Activated CD4-positive, alpha-beta T cell treated with anti-CD3 and anti-CD28 coated beads, Interleukin-2, amount 10 ng/mL, durations not matched to agents 7 days and 5 days (primary cell): ENCODE results near the gene HTR3B. TPM values are rescaled to one million over a fixed set of nuclear protein-coding genes. Genes with fewer than 3 reads are reported as not detected.

Experiments used
- CTCF ChIA-PET: fragments of 350-600 bp; sonication (Branson Sonifier 250); formaldehyde crosslinking; loops from one replicate; lab custom pipeline; 2021; ENCODE audit warnings: antibody characterized with exemption; lab: Charles Lee
- POLR2A ChIA-PET: fragments of 350-600 bp; sonication (Branson Sonifier 250); formaldehyde crosslinking; loops from one replicate; lab custom pipeline; 2021; ENCODE audit warnings: antibody characterized with exemption; lab: Charles Lee
- DNase-seq: peaks from one replicate; pipeline ENCODE4 v3.0.0-alpha.2; 2020
- H3K27ac Mint-ChIP-seq: one replicate; pipeline ENCODE4 v1.8.0; 2021; ENCODE audit warnings: mild to moderate bottlenecking, moderate library complexity, mixed read lengths
- H3K27me3 Mint-ChIP-seq: one replicate; pipeline ENCODE4 v1.8.0; 2021; ENCODE audit warnings: mixed read lengths
- H3K36me3 Mint-ChIP-seq: one replicate; pipeline ENCODE4 v1.8.0; 2021; ENCODE audit warnings: low read depth, mixed read lengths
- H3K4me1 Mint-ChIP-seq: one replicate; pipeline ENCODE4 v1.8.0; 2021; ENCODE audit warnings: mixed read lengths
- H3K4me3 Mint-ChIP-seq: one replicate; pipeline ENCODE4 v1.8.0; 2021; ENCODE audit warnings: mild to moderate bottlenecking, moderate library complexity, mixed read lengths
- H3K9me3 Mint-ChIP-seq: one replicate; pipeline ENCODE4 v1.8.0; 2021; ENCODE audit warnings: mixed read lengths
- total RNA-seq, 2 experiments: library from RNA; stranded (reverse); gene quantifications; one replicate each; pipeline ENCODE4 v1.2.3, GENCODE V29; 2021

Gene HTR3B
- total RNA-seq, 2 experiments from 2014 or later, result not detected

- Mint-ChIP-seq H3K4me1 (no peaks in the 10 kb centered on the region), H3K27ac (no peak overlapping the region), H3K36me3 (no peaks in the 10 kb centered on the region), H3K27me3 (peaks cover 7% of the 10 kb centered on the region), H3K4me3 (no peak overlapping the region), H3K9me3 (no peaks in the 10 kb centered on the region)
- ChIA-PET CTCF (no interaction called here), POLR2A (no interaction called here)
- no peak for DNase-seq
Observed at GRCh38 chr11:113956986-113957385, 52.4 kb downstream of the HTR3B start.

DNA sequence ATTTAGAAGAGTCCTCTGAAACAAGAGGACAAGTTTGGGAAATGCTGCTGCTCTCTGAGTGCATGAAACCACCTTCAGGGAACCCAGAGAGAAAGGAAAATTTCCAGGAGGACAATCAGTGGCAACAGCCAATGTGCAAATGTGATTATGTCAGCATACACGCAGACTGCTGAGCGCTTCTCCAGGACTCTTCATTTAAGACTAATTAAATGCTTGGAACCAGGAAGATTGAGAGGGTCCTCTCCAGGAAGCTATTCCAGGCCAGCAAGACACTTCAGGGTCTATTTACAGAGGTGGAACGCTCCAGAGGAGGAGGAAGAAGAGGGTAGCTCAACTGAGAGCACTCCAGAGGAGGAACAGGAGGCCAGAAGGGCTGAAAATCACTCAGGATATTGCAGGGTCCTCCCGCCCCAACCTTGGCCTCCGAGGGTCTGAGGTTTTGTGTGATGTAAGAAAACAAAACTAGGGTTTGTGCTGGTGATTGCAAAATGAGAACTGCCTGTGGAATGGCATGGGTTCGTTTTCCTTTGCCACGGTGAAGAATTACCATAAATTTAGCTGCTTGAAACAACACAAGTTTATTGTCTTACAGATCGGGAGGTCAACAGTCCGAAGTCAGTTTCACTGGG lies 56.2 kb downstream of the HTR3B start:
- no peaks in the 10 kb centered on the region for H3K9me3 Mint-ChIP-seq
- no peak overlapping the region for H3K4me3 Mint-ChIP-seq
- H3K27me3 Mint-ChIP-seq, result no peaks in the 10 kb centered on the region
- no peaks in the 10 kb centered on the region for H3K4me1 Mint-ChIP-seq
- no peak for DNase-seq
- H3K27ac Mint-ChIP-seq, result no peak overlapping the region
- ChIA-PET CTCF (no interaction called here), POLR2A (no interaction called here)
- H3K36me3 Mint-ChIP-seq, result no peaks in the 10 kb centered on the region

DNA sequence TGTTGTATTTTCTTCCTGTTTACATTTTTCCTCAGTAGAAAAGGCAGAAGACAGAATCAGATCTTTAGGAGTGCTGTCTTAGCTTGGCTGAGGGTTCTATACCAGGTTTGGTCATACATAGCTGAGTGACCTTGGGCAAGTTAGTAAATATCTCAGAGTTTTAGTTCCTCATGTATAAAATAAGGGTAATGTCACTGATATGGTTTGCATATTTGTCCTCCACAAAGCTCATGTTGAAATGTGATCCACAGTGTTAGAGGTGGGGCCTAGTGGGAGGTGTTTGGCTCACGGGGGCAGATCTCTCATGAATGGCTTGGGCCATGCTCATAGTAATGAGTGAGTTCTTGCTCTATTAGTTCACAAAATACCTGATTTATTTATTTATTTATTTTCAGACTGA lies 62.8 kb downstream of the HTR3B start:
- ChIA-PET POLR2A (no interaction called here), CTCF (no interaction called here)
- Mint-ChIP-seq H3K27me3 (peaks cover 2% of the 10 kb centered on the region), H3K27ac (no peak overlapping the region), H3K9me3 (no peaks in the 10 kb centered on the region), H3K4me1 (no peaks in the 10 kb centered on the region), H3K4me3 (no peak overlapping the region), H3K36me3 (no peaks in the 10 kb centered on the region)
- DNase-seq, result no peak

DNA sequence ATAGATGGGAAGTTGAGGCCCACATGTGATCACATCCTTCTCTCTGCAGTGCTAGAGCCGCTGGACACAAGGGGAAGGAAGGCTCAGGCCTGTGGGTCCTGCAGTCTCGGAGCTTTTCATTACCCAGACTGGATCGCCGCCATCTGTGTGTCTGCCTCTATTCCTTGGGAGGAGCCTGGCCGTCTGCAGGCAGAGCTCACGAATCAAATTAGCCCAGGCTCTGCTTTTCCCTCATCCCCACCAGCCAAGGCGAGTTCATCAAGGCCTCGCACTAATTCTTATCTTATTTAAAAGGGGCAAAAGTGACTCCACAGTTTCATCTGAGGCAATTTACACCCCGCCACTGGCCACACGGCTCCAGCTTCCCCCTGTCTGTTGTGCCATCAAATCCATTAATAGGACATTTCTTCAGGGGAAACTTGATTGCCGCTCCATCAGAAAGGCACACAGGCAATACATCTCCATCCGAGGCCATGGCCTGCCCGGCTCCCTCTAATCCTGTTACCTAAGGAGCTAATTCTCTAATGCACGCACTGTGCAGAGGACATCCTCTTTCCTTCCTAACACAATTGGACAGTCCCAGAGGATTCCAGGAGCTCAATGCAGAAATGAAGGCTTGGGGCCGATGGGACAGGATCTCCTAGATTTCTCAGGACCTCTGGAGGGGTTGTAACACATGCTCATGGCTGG lies 67.1 kb downstream of the HTR3B start:
- POLR2A ChIA-PET, result no interaction called here
- no peaks in the 10 kb centered on the region for H3K9me3 Mint-ChIP-seq

DNA sequence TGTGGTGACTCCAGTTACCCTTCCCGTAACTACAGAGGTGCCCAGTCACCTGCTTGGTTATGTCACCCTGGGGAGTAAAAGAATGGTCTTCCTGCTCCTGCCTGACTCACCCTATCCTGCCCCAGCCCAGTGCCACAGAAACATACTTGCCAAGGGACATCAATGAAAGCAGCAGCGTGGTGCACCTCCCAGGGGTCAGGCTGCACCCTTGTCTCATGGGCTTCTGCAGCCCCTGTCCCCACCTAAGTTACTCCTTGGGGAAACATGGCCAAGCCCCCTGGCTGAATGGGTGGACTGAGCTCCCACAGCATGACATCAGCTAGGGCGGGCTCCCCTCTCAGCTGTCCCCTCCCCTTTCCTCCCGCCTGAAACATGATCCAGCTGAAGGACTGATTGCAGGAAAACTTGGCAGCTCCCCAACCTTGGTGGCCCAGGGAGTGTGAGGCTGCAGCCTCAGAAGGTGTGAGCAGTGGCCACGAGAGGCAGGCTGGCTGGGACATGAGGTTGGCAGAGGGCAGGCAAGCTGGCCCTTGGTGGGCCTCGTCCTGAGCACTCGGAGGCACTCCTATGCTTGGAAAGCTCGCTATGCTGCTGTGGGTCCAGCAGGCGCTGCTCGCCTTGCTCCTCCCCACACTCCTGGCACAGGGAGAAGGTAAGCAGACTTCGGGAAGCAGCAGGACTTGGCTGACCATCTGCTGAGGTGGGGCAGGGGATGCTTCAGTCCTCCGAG lies 70.3 kb downstream of the HTR3B start, which contains the start of gene HTR3A:
TSS of gene HTR3A (plus strand) at position 368 of the 730 bp plus-strand sequence. CDS start at position 586, 218 bp downstream.
- ChIA-PET POLR2A (interaction anchor here (0.6 kb wide), 1 partner anchor 18 kb away, joined by 4 read pairs; no protein-coding TSS in a partner anchor), CTCF (interaction anchor here (1.2 to 1.4 kb wide), 2 partner anchors 10 to 54 kb away, joined by 3 read pairs; no protein-coding TSS in a partner anchor)
- no peak for DNase-seq
- Mint-ChIP-seq H3K4me1 (peaks cover 3% of the 10 kb centered on the region), H3K9me3 (no peaks in the 10 kb centered on the region), H3K27me3 (peaks cover 2% of the 10 kb centered on the region), H3K4me3 (no peak within 1 kb of the TSS), H3K27ac (no peak within 1 kb of the TSS), H3K36me3 (no peaks in the 10 kb centered on the region)

More for the DNA sequence above, 67.1 kb downstream of the HTR3B start:
- Mint-ChIP-seq H3K27me3 (peaks cover 2% of the 10 kb centered on the region), H3K4me1 (no peaks in the 10 kb centered on the region), H3K36me3 (no peaks in the 10 kb centered on the region), H3K4me3 (no peak overlapping the region), H3K27ac (no peak overlapping the region)
- CTCF ChIA-PET, result interaction anchor here (1.0 to 2.9 kb wide), 2 partner anchors 22 to 291 kb away, joined by 4 to 10 read pairs; no protein-coding TSS in a partner anchor
- DNase-seq, result no peak

- ChIA-PET CTCF (interaction anchor here (0.6 kb wide), 1 partner anchor 13 kb away, joined by 3 read pairs; no protein-coding TSS in a partner anchor), POLR2A (no interaction called here)
- Mint-ChIP-seq H3K27ac (no peak overlapping the region), H3K27me3 (no peaks in the 10 kb centered on the region), H3K36me3 (no peaks in the 10 kb centered on the region), H3K4me1 (peaks cover 3% of the 10 kb centered on the region), H3K4me3 (no peak overlapping the region), H3K9me3 (no peaks in the 10 kb centered on the region)
- no peak for DNase-seq
Observed at GRCh38 chr11:113977071-113977490, 72.5 kb downstream of the HTR3B start.

DNA sequence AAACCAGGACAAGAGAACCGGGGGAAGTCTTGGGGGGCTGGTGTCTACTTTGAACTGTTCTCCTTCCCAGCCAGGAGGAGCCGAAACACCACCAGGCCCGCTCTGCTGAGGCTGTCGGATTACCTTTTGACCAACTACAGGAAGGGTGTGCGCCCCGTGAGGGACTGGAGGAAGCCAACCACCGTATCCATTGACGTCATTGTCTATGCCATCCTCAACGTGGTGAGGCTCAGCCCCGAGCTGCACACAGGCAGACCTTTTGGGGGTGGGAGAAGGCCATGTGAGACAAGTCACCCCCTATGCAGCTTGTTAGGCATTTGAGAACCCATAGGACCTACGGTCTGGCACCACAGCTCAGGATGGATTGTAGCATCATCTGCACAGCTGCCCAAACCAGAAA lies 73.1 kb downstream of the HTR3B start:
- Mint-ChIP-seq H3K4me3 (no peak overlapping the region), H3K27ac (no peak overlapping the region), H3K36me3 (no peaks in the 10 kb centered on the region), H3K27me3 (no peaks in the 10 kb centered on the region), H3K4me1 (peaks cover 3% of the 10 kb centered on the region), H3K9me3 (no peaks in the 10 kb centered on the region)
- DNase-seq, result no peak
- POLR2A ChIA-PET, result no interaction called here
- CTCF ChIA-PET, result no interaction called here

- peaks cover 3% of the 10 kb centered on the region for H3K4me1 Mint-ChIP-seq
- POLR2A ChIA-PET, result no interaction called here
- H3K27me3 Mint-ChIP-seq, result no peaks in the 10 kb centered on the region
- no peak overlapping the region for H3K4me3 Mint-ChIP-seq
- no peaks in the 10 kb centered on the region for H3K36me3 Mint-ChIP-seq
- CTCF ChIA-PET, result interaction anchor here (0.6 to 1.3 kb wide), 3 partner anchors 10 to 49 kb away, joined by 3 to 6 read pairs (median 3); no protein-coding TSS in a partner anchor
- no peaks in the 10 kb centered on the region for H3K9me3 Mint-ChIP-seq
- no peak for DNase-seq
- no peak overlapping the region for H3K27ac Mint-ChIP-seq
Observed at GRCh38 chr11:113979431-113979830, 74.8 kb downstream of the HTR3B start.

DNA sequence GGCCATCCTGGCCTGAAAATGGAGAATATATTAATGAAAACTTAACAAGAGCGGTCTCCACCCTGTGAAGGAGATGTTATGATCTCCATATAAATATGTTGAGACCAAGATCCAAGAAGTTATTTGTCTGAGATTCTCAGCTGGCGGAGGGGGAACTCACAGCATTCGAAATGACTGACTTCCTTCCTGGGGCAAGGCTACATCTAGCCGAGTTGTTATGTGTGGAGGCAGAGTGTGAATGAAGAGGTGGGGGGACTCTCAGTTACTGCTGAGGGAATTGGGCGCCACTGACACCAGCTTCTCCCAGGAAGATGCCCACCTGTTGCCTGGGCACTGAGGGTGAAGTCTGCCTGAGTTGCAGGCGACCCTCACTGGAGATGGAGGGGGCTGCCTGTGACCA lies 76.2 kb downstream of the HTR3B start:
- no peaks in the 10 kb centered on the region for H3K36me3 Mint-ChIP-seq
- peaks cover 3% of the 10 kb centered on the region for H3K4me1 Mint-ChIP-seq
- no peak overlapping the region for H3K27ac Mint-ChIP-seq
- no peak overlapping the region for H3K4me3 Mint-ChIP-seq
- POLR2A ChIA-PET, result no interaction called here
- CTCF ChIA-PET, result interaction anchor here (1.3 kb wide), 1 partner anchor 11 kb away, joined by 3 read pairs; no protein-coding TSS in a partner anchor
- no peak for DNase-seq
- peaks cover 4% of the 10 kb centered on the region for H3K27me3 Mint-ChIP-seq
- H3K9me3 Mint-ChIP-seq, result no peaks in the 10 kb centered on the region

GRCh38 chr11:113982306-113982705 lies 77.7 kb downstream of the HTR3B start:
- Mint-ChIP-seq H3K36me3 (no peaks in the 10 kb centered on the region), H3K27me3 (peaks cover 4% of the 10 kb centered on the region), H3K4me3 (no peak overlapping the region), H3K9me3 (no peaks in the 10 kb centered on the region), H3K4me1 (peaks cover 2% of the 10 kb centered on the region), H3K27ac (no peak overlapping the region)
- DNase-seq, result no peak
- POLR2A ChIA-PET, result no interaction called here
- CTCF ChIA-PET, result no interaction called here

- no peak for DNase-seq
- no peaks in the 10 kb centered on the region for H3K36me3 Mint-ChIP-seq
- no peak overlapping the region for H3K27ac Mint-ChIP-seq
- ChIA-PET CTCF (no interaction called here), POLR2A (no interaction called here)
- no peak overlapping the region for H3K4me3 Mint-ChIP-seq
- H3K9me3 Mint-ChIP-seq, result no peaks in the 10 kb centered on the region
- H3K27me3 Mint-ChIP-seq, result peaks cover 4% of the 10 kb centered on the region
- H3K4me1 Mint-ChIP-seq, result no peaks in the 10 kb centered on the region
Observed at GRCh38 chr11:113984781-113985180, 80.2 kb downstream of the HTR3B start.

- Mint-ChIP-seq H3K4me1 (no peaks in the 10 kb centered on the region), H3K27me3 (peaks cover 4% of the 10 kb centered on the region), H3K9me3 (no peaks in the 10 kb centered on the region), H3K36me3 (no peaks in the 10 kb centered on the region), H3K27ac (no peak overlapping the region), H3K4me3 (no peak overlapping the region)
- DNase-seq, result no peak
- CTCF ChIA-PET, result no interaction called here
- POLR2A ChIA-PET, result no interaction called here
Observed at GRCh38 chr11:113985906-113986305, 81.3 kb downstream of the HTR3B start.
